ENCODE results near the gene ARHGEF12.

DNA sequence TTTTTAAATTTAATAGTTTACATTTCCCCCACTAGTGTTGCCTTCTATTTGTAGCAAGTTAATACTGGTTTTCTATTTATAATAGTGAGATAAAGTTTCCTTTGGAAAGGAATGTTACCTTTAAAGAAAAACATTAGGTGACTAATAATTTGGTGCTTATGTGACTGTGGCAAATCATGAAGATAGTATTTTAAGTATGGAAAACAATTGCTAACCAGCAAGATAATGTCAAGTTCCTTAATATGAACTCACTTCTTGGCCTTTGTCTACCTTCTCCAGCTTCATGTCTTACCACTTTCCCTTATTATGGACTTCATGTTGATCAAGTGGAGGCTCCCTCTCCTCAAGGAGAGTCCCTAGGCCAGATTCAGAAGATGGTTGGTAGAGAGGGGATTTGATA is 27.2 kb downstream of the ARHGEF12 start:
- TF ChIP-seq, protein P1, sequence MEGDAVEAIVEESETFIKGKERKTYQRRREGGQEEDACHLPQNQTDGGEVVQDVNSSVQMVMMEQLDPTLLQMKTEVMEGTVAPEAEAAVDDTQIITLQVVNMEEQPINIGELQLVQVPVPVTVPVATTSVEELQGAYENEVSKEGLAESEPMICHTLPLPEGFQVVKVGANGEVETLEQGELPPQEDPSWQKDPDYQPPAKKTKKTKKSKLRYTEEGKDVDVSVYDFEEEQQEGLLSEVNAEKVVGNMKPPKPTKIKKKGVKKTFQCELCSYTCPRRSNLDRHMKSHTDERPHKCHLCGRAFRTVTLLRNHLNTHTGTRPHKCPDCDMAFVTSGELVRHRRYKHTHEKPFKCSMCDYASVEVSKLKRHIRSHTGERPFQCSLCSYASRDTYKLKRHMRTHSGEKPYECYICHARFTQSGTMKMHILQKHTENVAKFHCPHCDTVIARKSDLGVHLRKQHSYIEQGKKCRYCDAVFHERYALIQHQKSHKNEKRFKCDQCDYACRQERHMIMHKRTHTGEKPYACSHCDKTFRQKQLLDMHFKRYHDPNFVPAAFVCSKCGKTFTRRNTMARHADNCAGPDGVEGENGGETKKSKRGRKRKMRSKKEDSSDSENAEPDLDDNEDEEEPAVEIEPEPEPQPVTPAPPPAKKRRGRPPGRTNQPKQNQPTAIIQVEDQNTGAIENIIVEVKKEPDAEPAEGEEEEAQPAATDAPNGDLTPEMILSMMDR (IDR thresholded peaks at IDR 0.05; ENCODE audit: insufficient read depth, low read depth, low read length), result no peak
- no peak for TF ChIP-seq EZH2 (IDR thresholded peaks at IDR 0.05; ENCODE audit: insufficient read depth, low read length)
